HEK293T (cell line): ENCODE data around the gene SH3RF3.

Experiments
- CTCF ChIA-PET: fragments of 350-600 bp; formaldehyde crosslinking; extraction: SDS; loops from one replicate; lab custom pipeline; 2021; ENCODE audit warnings: antibody characterized with exemption, inconsistent platforms; lab: Yijun Ruan, JAX
- POLR2A ChIA-PET: fragments of 350-600 bp; formaldehyde crosslinking; extraction: SDS; loops from one replicate; lab custom pipeline; 2020; ENCODE audit warnings: antibody characterized with exemption, inconsistent platforms; lab: Yijun Ruan, JAX
- DNase-seq: peaks from one replicate; pipeline ENCODE4 v3.0.0; 2012; ENCODE audit warnings: mixed read lengths; ENCODE audit errors: extremely low spot score
- ARNT ChIP-seq: fragments of 450-650 bp; IDR thresholded peaks from 2 replicates; pipeline ENCODE4 v1.6.1; 2017; ENCODE audit warnings: mild to moderate bottlenecking
- BHLHE40 ChIP-seq: fragments of 450-650 bp; IDR thresholded peaks from 2 replicates; pipeline ENCODE4 v1.6.1; 2016; ENCODE audit warnings: mild to moderate bottlenecking, moderate library complexity, borderline replicate concordance
- CTBP1 ChIP-seq: fragments of 450-650 bp; IDR thresholded peaks from 2 replicates; pipeline ENCODE4 v1.6.1; 2016; ENCODE audit warnings: borderline replicate concordance
- ELF4 ChIP-seq: fragments of 450-650 bp; IDR thresholded peaks from 2 replicates; pipeline ENCODE4 v1.6.1; 2017; ENCODE audit warnings: antibody characterized with exemption
- FOXA1 ChIP-seq: fragments of 450-650 bp; IDR thresholded peaks from 2 replicates; pipeline ENCODE4 v1.6.1; 2016; ENCODE audit warnings: mild to moderate bottlenecking
- FOXK2 ChIP-seq: fragments of 450-650 bp; IDR thresholded peaks from 2 replicates; pipeline ENCODE4 v1.6.1; 2016; ENCODE audit warnings: mild to moderate bottlenecking
- FOXM1 ChIP-seq: fragments of 450-650 bp; IDR thresholded peaks from 2 replicates; pipeline ENCODE4 v1.6.1; 2017; ENCODE audit warnings: mild to moderate bottlenecking, borderline replicate concordance
- HDGF ChIP-seq: fragments of 450-650 bp; IDR thresholded peaks from 2 replicates; pipeline ENCODE4 v1.6.1; 2017; ENCODE audit warnings: antibody characterized with exemption, borderline replicate concordance
- L3MBTL2 ChIP-seq: fragments of 450-650 bp; conservative IDR thresholded peaks from 2 replicates; pipeline ENCODE4 v1.6.1; 2016; ENCODE audit warnings: mild to moderate bottlenecking
- LEF1 ChIP-seq: fragments of 450-650 bp; IDR thresholded peaks from 2 replicates; pipeline ENCODE4 v1.6.1; 2017; ENCODE audit warnings: mild to moderate bottlenecking, borderline replicate concordance
- NFRKB ChIP-seq: fragments of 450-650 bp; IDR thresholded peaks from 2 replicates; pipeline ENCODE4 v1.6.1; 2016; ENCODE audit warnings: mild to moderate bottlenecking, moderate library complexity
- PKNOX1 ChIP-seq: fragments of 450-650 bp; IDR thresholded peaks from 2 replicates; pipeline ENCODE4 v1.6.1; 2016
- SP1 ChIP-seq: fragments of 450-650 bp; IDR thresholded peaks from 2 replicates; pipeline ENCODE4 v1.6.1; 2017
- SUZ12 ChIP-seq: fragments of 450-650 bp; IDR thresholded peaks from 2 replicates; pipeline ENCODE4 v1.6.1; 2016; ENCODE audit warnings: mild to moderate bottlenecking
- TARDBP ChIP-seq: fragments of 450-650 bp; IDR thresholded peaks from 2 replicates; pipeline ENCODE4 v1.6.1; 2016
- ZNF384 ChIP-seq: fragments of 450-650 bp; IDR thresholded peaks from 2 replicates; pipeline ENCODE4 v1.6.1; 2016

Gene SH3RF3

GRCh38 chr2:109373791-109374547 is 245.0 kb downstream of the SH3RF3 start:
- DNase-seq: no peak
- CTCF ChIA-PET: no interaction called here
- POLR2A ChIA-PET: no interaction called here
- TF ChIP-seq SP1 (no peak), TARDBP (no peak), FOXM1 (no peak), L3MBTL2 (no peak), CTBP1 (no peak), ELF4 (no peak), FOXK2 (no peak), ZNF384 (no peak), ARNT (no peak), HDGF (no peak), PKNOX1 (no peak), LEF1 (no peak)

GRCh38 chr2:109374548-109375130 is 245.6 kb downstream of the SH3RF3 start:
- ChIA-PET POLR2A (no interaction called here), CTCF (no interaction called here)
- DNase-seq: no peak
- TF ChIP-seq BHLHE40 (no peak), SP1 (no peak), HDGF (no peak), NFRKB (no peak), ZNF384 (no peak), PKNOX1 (no peak), FOXA1 (no peak), FOXM1 (no peak), ELF4 (no peak), TARDBP (no peak), CTBP1 (no peak), ARNT (no peak), LEF1 (no peak), SUZ12 (no peak), L3MBTL2 (no peak), FOXK2 (no peak)

DNA sequence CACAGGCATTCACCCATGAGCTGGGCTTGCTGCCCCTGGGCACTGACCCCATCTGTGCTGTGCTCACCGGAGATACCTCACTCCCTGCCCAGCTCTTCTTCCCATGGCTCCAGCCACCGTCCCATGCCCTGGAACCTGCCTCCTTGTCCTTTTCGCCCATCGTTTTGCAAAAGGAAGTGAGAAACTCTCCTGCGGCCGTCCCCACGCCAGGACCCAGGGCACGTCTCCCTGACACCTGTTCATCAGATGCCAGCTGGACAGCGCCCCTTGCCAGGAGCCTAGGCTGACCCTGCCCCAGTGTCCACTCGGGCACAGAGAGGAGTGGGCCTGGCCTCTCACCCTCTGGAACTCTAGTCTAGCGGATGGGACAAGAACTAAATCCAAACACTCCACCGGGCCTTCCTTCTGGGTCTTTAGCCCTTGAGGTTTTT is 246.1 kb downstream of the SH3RF3 start:
- no peak for TF ChIP-seq ELF4
- TF ChIP-seq FOXK2: no peak
- TF ChIP-seq TARDBP: no peak
- TF ChIP-seq CTBP1: no peak
- DNase-seq: no peak
- ChIA-PET CTCF (no interaction called here), POLR2A (no interaction called here)

DNA sequence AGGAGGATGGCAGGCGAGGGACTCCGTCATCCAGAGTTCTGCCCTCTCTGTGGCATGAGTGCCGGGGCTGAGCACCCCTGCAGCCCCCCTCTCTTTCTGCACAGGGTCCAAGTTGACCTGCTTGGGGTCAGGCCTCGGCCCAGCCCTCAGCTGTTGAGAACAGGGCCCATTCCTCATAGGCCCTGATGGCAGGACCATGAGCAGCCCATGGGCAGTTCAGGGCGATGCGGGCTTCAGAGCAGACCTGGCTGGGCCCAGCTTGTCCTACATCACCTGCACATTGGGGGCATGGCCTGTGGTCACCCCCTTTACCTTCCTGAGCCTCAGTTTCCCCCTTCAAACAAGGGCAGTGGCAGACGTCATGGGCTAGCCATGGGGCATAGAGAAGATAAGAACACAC is 246.7 kb downstream of the SH3RF3 start:
- no peak for DNase-seq
- CTCF ChIA-PET: no interaction called here
- POLR2A ChIA-PET: no interaction called here
- no peak for TF ChIP-seq ARNT

- CTCF ChIA-PET: no interaction called here
- POLR2A ChIA-PET: no interaction called here
- no peak for DNase-seq
- no peak for TF ChIP-seq NFRKB
- TF ChIP-seq ZNF384: no peak
- no peak for TF ChIP-seq FOXA1
- no peak for TF ChIP-seq ARNT
- no peak for TF ChIP-seq CTBP1
- TF ChIP-seq SUZ12: no peak
- no peak for TF ChIP-seq FOXK2
- no peak for TF ChIP-seq TARDBP
- TF ChIP-seq LEF1: no peak
- no peak for TF ChIP-seq L3MBTL2
- TF ChIP-seq SP1: no peak
- no peak for TF ChIP-seq BHLHE40
- no peak for TF ChIP-seq ELF4
- TF ChIP-seq HDGF: no peak
- TF ChIP-seq FOXM1: no peak
Observed at GRCh38 chr2:109376115-109376514, 247.1 kb downstream of the SH3RF3 start.

DNA sequence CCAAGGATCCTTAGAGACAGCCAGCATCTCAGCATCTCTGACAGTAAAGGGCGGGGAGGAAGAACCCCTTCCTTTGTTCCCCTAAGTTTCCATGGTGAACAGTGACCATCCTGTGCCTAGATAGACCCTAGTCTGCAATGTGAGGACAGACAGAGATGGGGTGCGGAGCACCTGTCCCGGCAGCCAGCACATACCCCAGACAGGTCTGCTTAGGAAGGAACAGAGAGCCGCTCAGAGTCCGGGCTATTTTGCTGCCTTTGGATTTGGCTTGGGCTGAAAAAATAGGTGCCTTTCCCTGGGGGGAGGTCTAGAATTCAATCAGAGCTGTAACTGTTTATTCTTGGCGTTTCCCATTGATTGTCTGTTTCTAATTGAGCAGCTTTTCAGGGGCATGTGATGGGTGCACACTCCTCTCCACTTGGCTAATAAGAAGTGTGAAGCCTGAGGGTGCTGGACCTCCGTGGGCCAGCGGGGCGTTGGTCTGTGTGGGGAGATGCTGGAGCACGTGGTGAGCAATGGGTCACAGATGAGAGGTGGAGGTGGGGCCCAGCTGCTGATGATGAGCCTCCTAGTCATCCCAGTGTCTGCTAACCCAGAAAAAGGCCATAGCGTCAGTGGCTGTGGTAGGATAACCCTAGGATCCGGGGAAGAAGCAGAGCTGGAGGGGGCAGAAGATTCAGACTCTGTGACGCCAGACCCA is 247.9 kb downstream of the SH3RF3 start:
- TF ChIP-seq L3MBTL2: no peak
- no peak for TF ChIP-seq ZNF384
- TF ChIP-seq FOXM1: no peak
- no peak for TF ChIP-seq FOXK2
- no peak for TF ChIP-seq TARDBP
- no peak for TF ChIP-seq ARNT
- no peak for TF ChIP-seq ELF4
- no peak for TF ChIP-seq BHLHE40
- TF ChIP-seq SUZ12: no peak
- no peak for TF ChIP-seq SP1
- ChIA-PET POLR2A (no interaction called here), CTCF (no interaction called here)
- no peak for DNase-seq
